GM21528 (cell line): ENCODE results near the gene CFTR.

Experiments
- ATAC-seq: cut with Tn5 transposase; IDR thresholded peaks from one replicate; pipeline ENCODE4 v1.9.1; 2021; ENCODE audit warnings: mild to moderate bottlenecking, moderate library complexity; ENCODE audit not compliant: unreplicated experiment, low FRiP score

Gene CFTR

DNA sequence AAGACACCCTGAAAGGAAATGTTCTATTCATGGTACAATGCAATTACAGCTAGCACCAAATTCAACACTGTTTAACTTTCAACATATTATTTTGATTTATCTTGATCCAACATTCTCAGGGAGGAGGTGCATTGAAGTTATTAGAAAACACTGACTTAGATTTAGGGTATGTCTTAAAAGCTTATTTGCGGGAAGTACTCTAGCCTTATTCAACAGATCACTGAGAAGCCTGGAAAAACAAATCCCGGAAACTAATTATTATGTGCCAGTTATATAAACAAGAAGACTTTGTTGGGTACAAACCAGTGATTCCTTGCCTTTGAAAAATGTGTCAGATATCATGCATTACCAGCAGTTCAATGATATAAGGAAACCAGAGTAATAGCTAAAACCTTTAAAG, 160.1 kb downstream of the CFTR start:
- no peak for ATAC-seq

DNA sequence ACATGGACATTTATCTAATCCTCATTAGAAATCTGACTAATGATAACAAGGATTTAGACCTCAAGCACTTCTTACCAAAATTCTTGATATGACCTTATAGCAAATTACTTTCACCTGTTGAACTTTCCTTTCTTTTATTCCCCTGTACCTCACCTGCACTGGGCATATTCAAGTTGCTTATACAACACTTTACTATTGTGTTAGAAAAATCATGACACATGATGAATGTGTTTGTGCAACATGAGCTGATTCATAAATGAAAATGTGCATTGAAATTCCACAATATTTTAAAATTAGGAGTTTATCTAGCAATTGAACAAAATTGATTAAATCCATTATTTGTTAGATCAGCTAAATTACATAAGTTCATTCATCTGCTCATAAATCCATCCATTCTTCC, 160.6 kb downstream of the CFTR start:
- no peak for ATAC-seq

DNA sequence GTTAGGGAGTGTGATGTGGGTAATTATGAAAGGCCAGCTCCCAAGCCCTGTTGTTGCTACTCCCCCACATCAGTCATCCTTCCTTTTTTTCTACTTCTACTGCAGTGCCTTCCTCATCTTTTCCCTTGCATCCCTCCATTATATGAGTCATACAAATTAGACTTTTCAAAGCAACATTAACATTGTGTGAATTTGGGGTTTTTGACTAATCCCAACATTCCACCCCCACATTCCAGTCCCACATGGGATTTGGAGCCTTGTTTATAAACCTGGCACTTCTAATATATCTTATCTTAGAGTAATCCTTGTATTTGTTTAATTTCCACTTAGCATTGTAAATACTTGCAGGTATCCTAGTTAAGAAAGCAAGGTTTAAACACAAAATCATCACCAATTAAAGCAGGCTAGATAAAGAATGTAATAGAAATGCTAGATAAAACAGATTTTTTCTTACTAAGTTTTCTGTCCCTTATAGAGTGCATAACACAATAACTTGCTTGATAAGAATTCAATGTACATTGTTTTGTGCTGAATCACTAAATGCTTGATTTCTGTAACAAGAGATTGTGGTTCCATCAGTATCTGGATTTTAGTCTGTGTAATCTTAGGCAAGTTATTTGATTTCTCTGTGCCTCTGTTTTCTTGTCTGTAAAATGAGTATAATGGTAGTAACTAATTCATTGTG, 165.8 kb downstream of the CFTR start:
- ATAC-seq = no peak

DNA sequence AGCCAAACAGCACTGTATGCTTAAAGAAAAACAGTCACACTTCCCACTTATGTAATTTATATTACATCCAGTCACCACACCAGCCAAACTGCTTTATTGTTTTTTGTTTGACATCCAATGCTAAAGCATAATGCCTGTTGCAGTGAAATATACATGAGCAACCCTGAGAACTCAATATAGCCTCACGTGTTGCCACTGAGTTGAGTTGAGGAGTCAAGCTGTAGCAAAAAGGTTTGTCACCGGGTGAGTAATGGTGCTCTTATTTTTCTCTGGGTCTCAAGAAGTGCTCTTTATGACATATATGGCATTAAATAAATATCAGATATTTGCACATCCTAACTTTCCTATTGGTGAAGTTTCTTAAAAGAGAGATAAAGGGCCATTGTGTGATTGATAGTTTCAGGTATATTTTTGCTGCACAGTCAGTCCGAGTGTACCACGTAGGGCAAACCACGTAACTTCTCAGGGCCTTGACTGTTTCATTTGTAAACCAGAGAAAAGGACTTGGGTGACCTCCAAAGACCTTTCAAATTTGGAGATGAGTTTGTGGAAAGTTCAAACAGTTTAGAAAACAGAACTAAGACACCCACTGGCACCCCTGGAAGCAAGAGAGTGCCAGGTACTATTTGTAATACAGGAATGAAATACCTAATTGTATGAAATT, 168.5 kb downstream of the CFTR start:
- ATAC-seq = no peak

DNA sequence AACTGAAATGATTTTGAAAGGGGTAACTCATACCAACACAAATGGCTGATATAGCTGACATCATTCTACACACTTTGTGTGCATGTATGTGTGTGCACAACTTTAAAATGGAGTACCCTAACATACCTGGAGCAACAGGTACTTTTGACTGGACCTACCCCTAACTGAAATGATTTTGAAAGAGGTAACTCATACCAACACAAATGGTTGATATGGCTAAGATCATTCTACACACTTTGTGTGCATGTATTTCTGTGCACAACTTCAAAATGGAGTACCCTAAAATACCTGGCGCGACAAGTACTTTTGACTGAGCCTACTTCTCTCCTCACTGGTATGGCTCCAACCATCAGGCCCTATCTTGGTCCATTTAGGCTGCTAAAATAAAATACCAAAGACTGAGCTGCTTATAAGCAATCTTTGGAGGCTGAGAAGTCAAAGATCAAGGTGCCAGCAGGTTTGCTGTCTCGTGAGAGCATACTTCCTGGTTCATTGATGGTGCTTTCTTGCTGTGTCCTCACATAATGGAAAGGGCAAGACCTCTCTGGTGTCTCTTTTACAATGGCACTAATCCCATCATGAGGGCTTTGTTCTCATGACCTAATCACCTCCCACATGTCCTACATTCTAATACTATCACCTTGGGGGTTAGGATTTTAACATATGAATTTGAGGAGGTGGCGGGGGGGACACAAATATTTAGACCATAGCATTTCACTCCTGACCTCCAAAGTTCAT, 173.3 kb downstream of the CFTR start:
- no peak for ATAC-seq

DNA sequence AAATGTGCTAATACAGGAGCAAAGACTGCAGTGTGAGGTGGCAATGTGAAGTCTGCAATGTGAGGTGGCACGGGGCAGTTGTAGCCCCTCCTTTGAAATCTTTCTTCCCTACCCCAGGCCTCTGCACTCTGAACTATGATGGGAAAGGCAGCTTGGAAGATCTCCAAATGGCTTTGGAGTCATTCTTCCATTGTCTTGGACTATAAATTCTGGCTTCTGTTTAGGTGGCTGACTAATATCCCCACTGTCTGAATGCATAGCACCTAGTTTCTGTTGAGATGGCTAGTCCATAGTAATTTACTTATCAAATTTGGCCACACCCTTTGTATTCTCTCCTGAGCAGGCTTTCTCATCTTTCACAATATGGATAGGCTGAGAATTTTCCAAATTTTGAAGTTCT, 175.0 kb downstream of the CFTR start:
- ATAC-seq = no peak

DNA sequence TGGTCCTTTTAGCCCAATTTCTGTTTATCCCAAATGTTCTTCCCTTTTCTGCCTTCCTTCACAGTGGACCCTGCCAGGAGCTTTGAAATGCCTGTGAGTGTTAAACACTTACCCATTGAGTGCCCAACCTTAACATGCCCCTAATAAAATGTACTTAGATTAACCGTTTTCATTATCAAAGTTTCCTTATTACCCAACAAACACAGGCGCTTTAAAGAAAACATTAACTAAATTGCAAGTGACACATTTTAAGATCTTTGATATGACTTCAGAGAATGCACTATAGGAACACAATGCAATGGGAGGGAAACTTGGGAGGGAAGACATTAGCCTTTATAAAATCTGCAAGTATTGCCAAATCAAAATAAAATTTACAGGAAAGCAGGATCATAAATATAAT, 177.0 kb downstream of the CFTR start:
- no peak for ATAC-seq

DNA sequence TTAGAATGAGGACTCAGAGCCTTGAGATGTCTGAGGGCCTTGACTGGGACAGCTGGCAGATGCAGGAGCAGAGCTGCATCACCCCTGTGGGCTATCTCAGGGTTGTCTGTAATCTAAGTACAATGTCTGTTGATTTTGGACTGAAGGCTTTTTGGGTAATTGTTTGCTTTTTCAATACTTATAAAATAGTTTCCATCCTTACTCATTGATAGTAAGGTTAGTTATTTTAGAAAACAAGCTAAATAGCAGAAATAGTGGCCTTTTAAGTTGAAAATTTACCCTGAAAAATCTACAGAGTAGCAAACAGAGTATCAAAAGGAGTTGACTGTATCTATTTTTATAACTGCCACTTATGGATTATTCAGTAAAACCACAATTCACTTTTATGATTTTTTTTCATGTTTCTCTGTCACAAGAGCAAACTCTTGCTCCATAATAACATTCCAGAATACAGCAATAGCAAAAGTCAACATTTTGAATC, 179.7 kb downstream of the CFTR start:
- ATAC-seq = no peak

DNA sequence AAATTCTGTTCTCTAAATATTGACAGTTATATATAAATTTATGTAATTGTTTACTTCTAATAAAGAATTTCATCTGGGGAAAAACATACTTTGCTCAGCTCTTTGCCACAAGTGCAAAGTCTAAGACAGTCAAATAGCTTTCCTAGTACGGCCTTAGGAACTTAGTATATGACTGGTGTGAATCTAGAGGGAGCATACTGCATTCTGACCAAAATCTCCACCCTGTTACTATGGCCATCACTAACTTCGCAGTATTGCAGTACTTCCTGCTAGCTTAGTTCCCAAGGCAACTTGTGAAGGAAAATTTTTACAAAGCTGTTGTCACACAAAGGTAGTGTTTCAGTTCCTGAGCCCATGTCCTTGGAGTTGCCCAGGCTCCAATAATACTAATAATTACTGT, 181.5 kb downstream of the CFTR start:
- ATAC-seq = no peak

DNA sequence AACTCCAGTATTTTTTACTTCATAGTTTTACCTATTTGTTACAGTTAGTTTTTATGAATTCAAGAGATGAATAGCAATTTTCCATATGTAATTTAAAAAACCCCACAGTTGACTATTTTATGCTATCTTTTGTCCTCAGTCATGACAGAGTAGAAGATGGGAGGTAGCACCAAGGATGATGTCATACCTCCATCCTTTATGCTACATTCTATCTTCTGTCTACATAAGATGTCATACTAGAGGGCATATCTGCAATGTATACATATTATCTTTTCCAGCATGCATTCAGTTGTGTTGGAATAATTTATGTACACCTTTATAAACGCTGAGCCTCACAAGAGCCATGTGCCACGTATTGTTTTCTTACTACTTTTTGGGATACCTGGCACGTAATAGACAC, 184.2 kb downstream of the CFTR start:
- no peak for ATAC-seq

DNA sequence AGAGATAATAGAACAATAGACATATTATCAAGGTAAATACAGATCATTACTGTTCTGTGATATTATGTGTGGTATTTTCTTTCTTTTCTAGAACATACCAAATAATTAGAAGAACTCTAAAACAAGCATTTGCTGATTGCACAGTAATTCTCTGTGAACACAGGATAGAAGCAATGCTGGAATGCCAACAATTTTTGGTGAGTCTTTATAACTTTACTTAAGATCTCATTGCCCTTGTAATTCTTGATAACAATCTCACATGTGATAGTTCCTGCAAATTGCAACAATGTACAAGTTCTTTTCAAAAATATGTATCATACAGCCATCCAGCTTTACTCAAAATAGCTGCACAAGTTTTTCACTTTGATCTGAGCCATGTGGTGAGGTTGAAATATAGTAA, 185.5 kb downstream of the CFTR start:
- ATAC-seq = no peak

DNA sequence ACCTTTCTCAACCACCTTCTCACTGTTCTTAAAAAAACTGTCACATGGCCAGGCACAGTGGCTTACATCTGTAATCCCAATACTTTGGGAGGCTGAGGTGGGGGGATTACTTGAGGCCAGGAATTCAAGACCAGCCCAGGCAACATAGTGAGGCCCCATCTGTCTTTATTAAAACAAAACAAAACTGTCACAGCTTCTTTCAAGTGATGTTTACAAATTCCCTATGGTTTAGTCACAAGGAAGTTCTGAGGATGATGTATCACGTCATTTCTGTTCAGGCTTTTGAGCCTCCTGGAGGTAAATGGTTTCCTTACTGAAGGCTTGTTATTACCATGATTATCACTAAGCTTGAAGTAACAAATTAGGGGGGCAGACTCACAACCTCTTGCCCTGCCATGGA, 186.2 kb downstream of the CFTR start:
- ATAC-seq = no peak

DNA sequence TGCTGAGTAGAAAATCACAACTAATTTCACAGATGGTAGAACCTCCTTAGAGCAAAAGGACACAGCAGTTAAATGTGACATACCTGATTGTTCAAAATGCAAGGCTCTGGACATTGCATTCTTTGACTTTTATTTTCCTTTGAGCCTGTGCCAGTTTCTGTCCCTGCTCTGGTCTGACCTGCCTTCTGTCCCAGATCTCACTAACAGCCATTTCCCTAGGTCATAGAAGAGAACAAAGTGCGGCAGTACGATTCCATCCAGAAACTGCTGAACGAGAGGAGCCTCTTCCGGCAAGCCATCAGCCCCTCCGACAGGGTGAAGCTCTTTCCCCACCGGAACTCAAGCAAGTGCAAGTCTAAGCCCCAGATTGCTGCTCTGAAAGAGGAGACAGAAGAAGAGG, 186.9 kb downstream of the CFTR start:
- ATAC-seq = no peak

DNA sequence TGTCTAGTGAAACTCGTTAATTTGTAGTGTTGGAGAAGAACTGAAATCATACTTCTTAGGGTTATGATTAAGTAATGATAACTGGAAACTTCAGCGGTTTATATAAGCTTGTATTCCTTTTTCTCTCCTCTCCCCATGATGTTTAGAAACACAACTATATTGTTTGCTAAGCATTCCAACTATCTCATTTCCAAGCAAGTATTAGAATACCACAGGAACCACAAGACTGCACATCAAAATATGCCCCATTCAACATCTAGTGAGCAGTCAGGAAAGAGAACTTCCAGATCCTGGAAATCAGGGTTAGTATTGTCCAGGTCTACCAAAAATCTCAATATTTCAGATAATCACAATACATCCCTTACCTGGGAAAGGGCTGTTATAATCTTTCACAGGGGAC, 187.6 kb downstream of the CFTR start:
- no peak for ATAC-seq

DNA sequence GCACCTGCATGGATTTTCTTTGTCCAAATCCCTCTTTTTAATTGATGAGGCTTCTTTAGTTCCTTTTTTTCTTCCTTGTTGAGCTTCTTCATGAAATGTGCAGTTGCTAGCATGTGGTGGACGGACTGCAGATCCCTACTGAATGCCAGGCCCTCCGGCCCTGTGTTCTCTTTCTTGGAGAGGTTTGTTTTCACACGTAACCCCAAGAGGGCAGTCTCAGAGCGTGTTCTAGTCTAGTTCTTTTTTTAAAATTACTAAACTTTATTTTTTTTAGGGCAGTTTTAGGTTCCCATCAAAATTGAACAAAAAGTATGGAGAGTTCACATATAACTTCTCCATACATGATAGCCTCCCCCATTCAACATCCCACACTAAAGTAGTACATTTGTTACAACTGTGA, 190.0 kb downstream of the CFTR start:
- ATAC-seq = no peak

DNA sequence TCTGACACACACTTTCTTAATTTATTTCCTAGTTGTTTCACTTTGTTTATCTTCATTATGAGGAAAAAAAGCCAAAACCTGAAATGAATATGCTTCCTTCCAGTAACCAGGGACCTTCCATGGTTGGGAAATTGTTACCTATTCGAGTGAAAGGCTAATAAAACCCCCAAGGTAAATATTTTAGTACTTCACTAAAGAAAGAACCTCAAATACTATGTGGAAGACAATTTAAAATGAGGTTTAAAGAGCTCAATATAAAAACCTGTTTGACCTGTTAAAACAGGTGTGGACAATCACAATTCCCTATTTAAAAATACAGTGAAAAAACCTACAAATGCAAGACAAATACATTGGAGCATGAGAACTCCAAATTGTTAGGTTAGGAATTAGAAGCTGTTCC, 192.6 kb downstream of the CFTR start:
- ATAC-seq = no peak

DNA sequence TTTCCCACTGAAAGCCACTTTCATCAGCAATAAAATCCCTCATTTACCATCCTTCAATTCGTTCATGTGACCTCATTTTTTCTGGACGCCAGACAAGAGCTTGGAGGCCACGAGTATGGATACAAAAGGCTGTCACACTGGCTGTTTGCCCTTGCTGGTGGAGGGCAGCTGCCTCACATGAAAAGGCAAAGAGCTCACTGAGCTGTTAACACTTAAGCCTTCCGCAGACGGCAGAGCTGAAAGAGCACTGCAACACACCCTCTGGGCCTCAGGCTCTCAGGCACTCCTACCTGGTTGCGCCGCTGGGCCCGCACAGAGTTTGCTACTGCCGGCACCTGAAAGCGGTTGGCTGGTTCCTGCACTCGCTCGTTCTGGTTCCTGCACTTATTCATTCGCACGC, 193.5 kb downstream of the CFTR start:
- ATAC-seq = no peak

DNA sequence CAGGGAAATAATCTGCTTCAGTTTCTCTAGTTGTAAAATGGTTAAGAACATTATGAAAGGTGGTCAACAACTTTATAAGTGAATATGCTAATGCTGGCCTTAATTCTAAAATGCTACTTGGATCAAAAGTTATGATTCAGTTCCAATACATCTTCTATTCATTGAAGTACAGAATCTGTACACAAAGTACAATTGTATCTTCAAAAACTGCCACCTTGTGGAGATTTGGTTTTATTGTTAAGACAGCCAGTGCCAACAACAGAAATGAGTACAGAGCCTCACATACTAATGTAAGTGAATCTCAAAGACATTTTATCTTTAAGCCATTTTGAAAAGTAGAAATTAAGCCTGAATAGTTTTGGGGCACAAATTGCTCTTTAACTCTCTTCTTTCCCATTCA, 194.0 kb downstream of the CFTR start:
- peak; percentile 66 for ATAC-seq

DNA sequence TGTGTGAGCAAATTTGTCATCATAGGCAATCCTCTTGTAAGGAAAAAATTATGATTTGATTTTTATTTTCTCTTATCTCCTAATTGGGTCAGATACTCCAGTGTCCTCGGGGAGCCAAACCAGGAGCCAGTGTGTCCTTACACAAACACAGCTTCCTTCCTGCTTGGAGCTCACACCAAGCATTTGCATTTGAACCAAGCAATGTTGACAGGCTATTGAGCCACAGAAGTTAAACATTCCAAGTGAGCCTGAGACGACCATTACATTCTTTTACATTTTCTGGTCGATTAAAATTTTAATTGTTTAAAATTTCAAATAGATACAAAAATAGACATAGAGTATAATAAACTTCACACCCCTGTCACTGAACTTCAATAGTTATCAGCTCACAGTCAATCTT, 194.8 kb downstream of the CFTR start:
- no peak for ATAC-seq

DNA sequence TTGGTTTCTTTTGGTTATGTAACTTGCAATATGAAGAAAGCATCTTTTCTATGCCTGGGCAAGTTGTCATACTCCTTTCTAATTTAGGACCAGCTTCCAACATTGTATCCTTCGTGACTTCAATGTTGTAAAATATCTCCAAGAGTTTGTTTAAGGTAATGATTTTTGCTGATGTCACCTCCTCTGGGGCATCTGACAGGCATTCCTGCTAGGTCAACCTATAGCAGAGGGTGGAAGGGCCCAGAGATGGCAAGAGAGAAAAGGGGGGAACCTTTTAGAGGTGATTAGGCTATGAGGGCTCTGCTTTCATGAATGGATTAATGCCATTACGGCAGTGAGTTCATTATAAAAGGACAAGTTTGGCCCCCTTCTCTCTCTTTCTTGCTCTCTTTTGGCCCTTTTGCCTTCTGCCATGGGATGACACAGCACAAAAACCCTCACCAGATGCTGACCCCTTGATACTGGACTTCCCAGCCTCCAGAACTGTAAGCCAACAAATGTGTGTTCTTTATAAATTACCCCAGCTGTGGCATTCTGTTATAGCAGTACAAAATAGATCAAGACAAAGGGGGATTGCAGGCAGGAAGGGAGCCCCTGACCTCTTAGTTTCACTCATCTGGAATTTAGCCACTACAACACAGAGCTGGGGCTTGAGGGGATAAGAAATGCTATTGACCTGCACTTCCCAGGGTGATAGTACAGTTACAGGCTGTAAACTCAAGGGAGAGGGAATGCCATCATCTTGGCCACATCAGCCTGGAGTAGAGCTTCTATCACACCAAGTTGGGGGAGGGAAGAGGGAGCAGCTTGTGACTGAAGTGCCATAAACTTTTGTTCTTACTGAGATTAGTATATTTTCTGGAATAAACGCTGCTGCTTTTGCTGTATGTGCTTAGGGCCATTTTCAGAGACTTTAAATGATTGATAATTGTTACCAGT, 195.9 kb downstream of the CFTR start:
- no peak for ATAC-seq

DNA sequence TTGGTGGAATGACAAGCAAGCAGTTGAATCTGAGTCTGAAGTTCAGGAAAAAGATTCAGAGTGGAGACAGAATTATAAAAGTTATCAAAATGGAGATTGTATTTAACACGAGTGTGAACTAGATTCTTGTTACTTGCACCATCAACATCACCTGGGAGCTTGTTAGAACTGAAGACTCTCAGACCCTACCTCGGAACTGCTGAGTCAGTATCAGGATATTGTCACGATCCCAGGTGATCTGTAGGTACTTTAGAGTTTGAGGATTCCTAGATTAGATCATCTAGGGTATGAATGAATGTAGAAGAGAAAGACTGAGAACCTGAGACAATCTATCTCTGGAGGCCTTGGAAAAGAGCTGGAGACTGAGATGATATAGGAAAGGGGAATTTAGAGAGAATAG, 199.3 kb downstream of the CFTR start:
- ATAC-seq = no peak
